HCT116 (cell line): ENCODE results near the gene PPFIA1.

Experiments used
- EGR1 ChIP-seq: IDR thresholded peaks from 2 replicates; pipeline ENCODE4 v1.6.1; 2012; ENCODE audit warnings: low read depth
- ELF1 ChIP-seq: IDR thresholded peaks from 2 replicates; pipeline ENCODE4 v1.6.1; 2012; ENCODE audit warnings: low read depth, borderline replicate concordance
- EZH2 ChIP-seq: fragments of 200-600 bp; sonication (generic); IDR thresholded peaks from 2 replicates; pipeline ENCODE4 v1.6.1; 2017; ENCODE audit warnings: antibody characterized with exemption, mixed run types
- JUND ChIP-seq: IDR thresholded peaks from 2 replicates; pipeline ENCODE4 v1.6.1; 2012
- POLR2A ChIP-seq: IDR thresholded peaks from 2 replicates; pipeline ENCODE4 v1.7.0; 2011; ENCODE audit warnings: borderline replicate concordance; ENCODE audit not compliant: insufficient read depth, insufficient read length; ENCODE audit errors: extremely low read depth
- SRF ChIP-seq: IDR thresholded peaks from 2 replicates; pipeline ENCODE4 v1.6.1; 2012; ENCODE audit warnings: low read depth

- no peak for TF ChIP-seq POLR2A
- no peak for TF ChIP-seq SRF
- TF ChIP-seq EGR1 = no peak
- no peak for TF ChIP-seq JUND
- no peak for TF ChIP-seq EZH2
- no peak for TF ChIP-seq ELF1
Measured at GRCh38 chr11:70281156-70281609, 10.7 kb downstream of the PPFIA1 start.
